ENCODE measurements around the gene TMEM116.
"Not testable (repeated sequence)": the region's sequence is repeated elsewhere in the genome, so short reads cannot be mapped to it uniquely, and the experiment has no call there.

TMEM116 gene

GRCh38 chr12:112018571-112019237 is 5.7 kb upstream of the TMEM116 start:
- Mint-ChIP-seq H3K27me3 (no peaks in the 10 kb centered on the region), H3K9me3 (peaks cover 6% of the 10 kb centered on the region), H3K36me3 (ENCODE audit: low read depth) (peaks cover 94% of the 10 kb centered on the region), H3K4me1 (ENCODE audit: low read depth) (peaks cover 69% of the 10 kb centered on the region), H3K27ac (peak overlapping the region; percentile 83), H3K4me3 (no peak overlapping the region)
- no peak for DNase-seq

DNA sequence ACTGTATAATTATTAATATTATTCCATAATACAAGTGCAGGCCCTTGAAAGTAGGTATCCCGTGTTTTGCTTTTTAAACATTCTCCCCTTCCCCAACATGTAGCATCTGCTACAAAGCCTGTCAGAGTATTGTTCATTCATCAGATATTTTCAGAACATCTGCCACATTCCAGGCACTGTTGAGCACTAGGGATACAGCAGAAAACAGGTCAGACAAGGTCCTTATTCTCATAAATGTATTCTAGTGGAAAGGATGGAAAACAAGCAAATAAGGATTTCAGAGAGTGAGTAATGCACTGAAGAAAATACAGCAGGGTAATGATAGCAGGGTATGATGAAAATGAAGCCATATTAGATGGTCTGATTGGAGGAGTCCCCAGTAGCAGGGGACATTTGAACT is 4.1 kb upstream of the TMEM116 start:
- Mint-ChIP-seq H3K27ac (peak overlapping the region; percentile 65), H3K4me3 (no peak overlapping the region), H3K4me1 (ENCODE audit: low read depth) (peaks cover 55% of the 10 kb centered on the region), H3K36me3 (ENCODE audit: low read depth) (peaks cover 88% of the 10 kb centered on the region), H3K9me3 (peaks cover 6% of the 10 kb centered on the region), H3K27me3 (no peaks in the 10 kb centered on the region)
- DNase-seq, result no peak

- DNase-seq, result no peak
- Mint-ChIP-seq H3K27ac (peak overlapping the region; percentile 88), H3K9me3 (peaks cover 6% of the 10 kb centered on the region), H3K4me1 (ENCODE audit: low read depth) (peaks cover 64% of the 10 kb centered on the region), H3K27me3 (no peaks in the 10 kb centered on the region), H3K36me3 (ENCODE audit: low read depth) (peaks cover 90% of the 10 kb centered on the region), H3K4me3 (peak overlapping the region; percentile 89)
Observed at GRCh38 chr12:112015938-112016337, 3.0 kb upstream of the TMEM116 start.

DNA sequence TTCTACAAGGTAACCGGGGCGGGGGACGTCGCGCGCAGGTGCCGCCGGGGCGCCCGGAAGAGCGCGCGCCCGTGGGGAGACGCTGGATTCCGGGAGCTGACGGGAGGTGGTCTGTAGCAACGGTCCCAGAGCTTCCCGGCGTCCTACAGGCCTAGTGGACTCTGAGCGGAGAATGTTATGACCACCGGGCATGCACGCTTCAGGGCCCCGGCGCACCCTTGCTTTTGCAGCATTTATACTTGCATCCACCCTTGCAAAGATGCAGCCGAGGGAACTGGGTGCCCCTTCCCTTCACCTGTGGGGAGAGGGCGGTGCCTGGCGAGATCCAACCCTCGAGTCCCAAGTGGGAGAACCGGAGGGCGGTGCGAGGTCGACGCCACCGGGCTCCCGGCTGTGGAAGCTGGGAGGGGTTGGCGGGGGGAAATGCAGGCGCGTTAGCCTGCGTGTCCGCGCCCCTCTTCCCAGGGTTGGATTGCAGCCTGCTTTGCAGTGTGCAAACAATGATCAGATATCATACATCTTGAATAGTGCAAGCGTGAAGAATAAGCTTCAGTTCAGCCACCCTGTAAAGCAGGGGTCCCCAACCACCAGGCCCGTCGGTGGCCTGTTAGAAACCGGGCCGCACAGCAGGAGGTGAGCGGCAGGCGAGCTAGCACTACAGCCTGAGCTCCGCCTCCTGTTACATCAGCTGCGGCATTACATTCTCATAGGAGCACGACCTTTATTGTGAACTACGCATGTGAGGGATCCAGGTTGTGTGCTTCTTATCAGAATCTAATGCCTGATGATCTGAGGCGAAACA is 837 bp upstream of the TMEM116 start:
- Mint-ChIP-seq H3K9me3 (peaks cover 6% of the 10 kb centered on the region), H3K27me3 (no peaks in the 10 kb centered on the region), H3K4me1 (ENCODE audit: low read depth) (peaks cover 61% of the 10 kb centered on the region), H3K27ac (peak overlapping the region; percentile 97), H3K36me3 (ENCODE audit: low read depth) (peaks cover 78% of the 10 kb centered on the region), H3K4me3 (peak overlapping the region; percentile 89)
- peak; percentile 78 for DNase-seq

GRCh38 chr12:112011685-112012084 is 1.3 kb downstream of the TMEM116 start:
- H3K4me1 Mint-ChIP-seq (ENCODE audit: low read depth), result peaks cover 53% of the 10 kb centered on the region
- peak overlapping the region; percentile 89 for H3K4me3 Mint-ChIP-seq
- DNase-seq, result no peak
- H3K27ac Mint-ChIP-seq, result peak overlapping the region; percentile 97
- H3K36me3 Mint-ChIP-seq (ENCODE audit: low read depth), result peaks cover 58% of the 10 kb centered on the region
- H3K9me3 Mint-ChIP-seq, result peaks cover 6% of the 10 kb centered on the region
- H3K27me3 Mint-ChIP-seq, result no peaks in the 10 kb centered on the region

DNA sequence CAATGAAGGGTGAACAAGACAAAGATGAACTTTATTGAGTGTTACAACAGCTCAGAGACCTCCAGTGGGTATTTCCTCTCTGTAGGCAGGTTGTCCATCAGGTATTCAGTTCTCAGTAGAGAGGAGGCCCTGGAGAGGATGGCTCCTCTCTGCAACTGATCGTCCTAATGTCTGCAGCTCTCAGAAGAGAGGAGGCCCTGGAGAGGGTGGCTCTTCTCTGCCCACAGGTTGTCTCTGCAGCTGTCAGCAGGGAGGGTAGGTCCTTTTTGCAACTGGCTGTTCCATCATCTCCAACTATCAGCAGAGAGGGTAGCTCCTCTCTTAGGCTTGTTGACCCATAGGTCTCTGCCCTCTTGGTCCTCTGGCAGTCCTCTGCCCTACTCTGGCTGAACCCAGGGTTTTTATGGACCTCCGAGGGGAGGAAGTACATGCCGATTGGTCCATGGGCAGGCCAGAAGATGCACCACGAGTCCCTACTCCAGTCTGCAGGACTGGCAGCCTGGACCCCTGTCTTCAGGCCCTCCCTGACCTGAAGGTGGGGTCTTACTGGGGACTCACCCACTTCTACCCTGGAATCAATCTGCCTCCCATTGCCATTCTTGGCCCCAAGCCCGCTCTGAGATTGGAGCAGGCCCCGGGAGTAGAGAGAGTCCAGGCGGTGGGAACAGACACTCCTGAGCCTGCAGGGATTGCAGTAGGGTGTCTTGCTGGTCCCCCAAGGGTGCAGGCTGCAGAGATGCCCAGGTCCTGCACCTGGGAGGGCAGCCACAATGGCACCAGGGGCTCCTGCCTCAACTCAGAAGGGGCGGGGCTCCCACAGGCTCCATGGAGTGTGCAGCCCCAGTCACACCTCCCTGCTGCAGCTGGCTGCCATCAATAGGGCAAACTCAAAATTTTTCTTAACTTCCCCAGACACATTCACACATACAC is 2.3 kb downstream of the TMEM116 start:
- no peak for DNase-seq
- Mint-ChIP-seq H3K36me3 (ENCODE audit: low read depth) (peaks cover 47% of the 10 kb centered on the region), H3K4me3 (peak overlapping the region; percentile 89), H3K4me1 (ENCODE audit: low read depth) (peaks cover 54% of the 10 kb centered on the region), H3K9me3 (peaks cover under 1% of the 10 kb centered on the region), H3K27me3 (no peaks in the 10 kb centered on the region), H3K27ac (peak overlapping the region; percentile 97)

DNA sequence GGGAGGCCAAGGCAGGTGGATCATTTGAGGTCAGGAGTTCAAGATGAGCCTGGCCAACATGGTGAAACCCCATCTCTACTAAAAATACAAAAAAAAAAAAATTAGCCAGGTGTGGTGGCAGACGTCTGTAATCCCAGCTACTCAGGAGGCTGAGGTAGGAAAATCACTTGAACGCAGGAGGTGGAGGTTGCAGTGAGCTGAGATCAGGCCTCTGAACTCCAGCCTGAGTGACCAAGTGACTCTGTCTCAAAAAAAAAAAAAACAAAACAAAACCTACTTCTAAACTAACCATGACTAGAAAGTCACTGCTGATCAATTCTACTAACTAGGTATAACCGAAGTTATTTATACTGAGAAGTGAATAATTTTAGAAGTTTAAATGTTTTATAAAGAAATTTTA is 3.4 kb downstream of the TMEM116 start:
- H3K27ac Mint-ChIP-seq, H3K4me3 Mint-ChIP-seq, H3K9me3 Mint-ChIP-seq, H3K27me3 Mint-ChIP-seq, DNase-seq: not testable (repeated sequence)
- Mint-ChIP-seq H3K36me3 (ENCODE audit: low read depth) (peaks cover 37% of the 10 kb centered on the region), H3K4me1 (ENCODE audit: low read depth) (peaks cover 55% of the 10 kb centered on the region)

- Mint-ChIP-seq H3K27me3 (no peaks in the 10 kb centered on the region), H3K4me3 (no peak overlapping the region), H3K27ac (peak overlapping the region; percentile 44), H3K4me1 (ENCODE audit: low read depth) (peaks cover 50% of the 10 kb centered on the region), H3K9me3 (no peaks in the 10 kb centered on the region), H3K36me3 (ENCODE audit: low read depth) (peaks cover 30% of the 10 kb centered on the region)
- no peak for DNase-seq
Observed at GRCh38 chr12:112008918-112009317, 4.0 kb downstream of the TMEM116 start.

DNA sequence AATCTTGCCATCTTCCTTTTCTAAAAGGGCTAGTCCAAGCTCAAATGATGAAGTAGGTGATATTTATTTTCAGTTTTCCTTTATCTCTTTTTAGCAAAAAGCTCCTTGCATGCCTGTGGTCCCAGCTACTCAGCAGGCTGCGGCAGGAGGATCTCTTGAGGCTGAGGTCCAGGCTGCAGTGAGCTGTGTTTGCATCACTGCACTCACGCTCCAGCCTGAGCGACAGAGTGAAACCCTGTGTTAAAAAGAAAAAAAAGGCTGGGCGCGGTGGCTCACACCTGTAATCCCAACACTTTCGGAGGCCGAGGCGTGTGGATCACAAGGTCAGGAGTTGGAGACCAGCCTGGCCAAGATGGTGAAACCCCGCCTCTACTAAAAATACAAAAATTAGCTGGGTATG is 5.0 kb downstream of the TMEM116 start:
- Mint-ChIP-seq H3K9me3 (no peaks in the 10 kb centered on the region), H3K27me3 (no peaks in the 10 kb centered on the region), H3K4me1 (ENCODE audit: low read depth) (peaks cover 52% of the 10 kb centered on the region)

GRCh38 chr12:112005419-112006395 is 7.3 kb downstream of the TMEM116 start:
- H3K4me3 Mint-ChIP-seq, result no peak overlapping the region
- no peaks in the 10 kb centered on the region for H3K27me3 Mint-ChIP-seq
- H3K27ac Mint-ChIP-seq, result peak overlapping the region; percentile 20
- H3K36me3 Mint-ChIP-seq (ENCODE audit: low read depth), result peaks cover 19% of the 10 kb centered on the region
- DNase-seq, result no peak
- no peaks in the 10 kb centered on the region for H3K9me3 Mint-ChIP-seq
- peaks cover 59% of the 10 kb centered on the region for H3K4me1 Mint-ChIP-seq (ENCODE audit: low read depth)

More for the DNA sequence above, 5.0 kb downstream of the TMEM116 start:
- Mint-ChIP-seq H3K27ac (peak overlapping the region; percentile 37), H3K4me3 (no peak overlapping the region), H3K36me3 (ENCODE audit: low read depth) (peaks cover 34% of the 10 kb centered on the region)
- no peak for DNase-seq

GRCh38 chr12:112004041-112004440 is 8.9 kb downstream of the TMEM116 start:
- H3K4me1 Mint-ChIP-seq (ENCODE audit: low read depth), result peaks cover 63% of the 10 kb centered on the region
- no peaks in the 10 kb centered on the region for H3K9me3 Mint-ChIP-seq
- H3K4me3 Mint-ChIP-seq, result no peak overlapping the region
- H3K27ac Mint-ChIP-seq, result no peak overlapping the region
- no peaks in the 10 kb centered on the region for H3K27me3 Mint-ChIP-seq
- DNase-seq, result no peak
- peaks cover 11% of the 10 kb centered on the region for H3K36me3 Mint-ChIP-seq (ENCODE audit: low read depth)

DNA sequence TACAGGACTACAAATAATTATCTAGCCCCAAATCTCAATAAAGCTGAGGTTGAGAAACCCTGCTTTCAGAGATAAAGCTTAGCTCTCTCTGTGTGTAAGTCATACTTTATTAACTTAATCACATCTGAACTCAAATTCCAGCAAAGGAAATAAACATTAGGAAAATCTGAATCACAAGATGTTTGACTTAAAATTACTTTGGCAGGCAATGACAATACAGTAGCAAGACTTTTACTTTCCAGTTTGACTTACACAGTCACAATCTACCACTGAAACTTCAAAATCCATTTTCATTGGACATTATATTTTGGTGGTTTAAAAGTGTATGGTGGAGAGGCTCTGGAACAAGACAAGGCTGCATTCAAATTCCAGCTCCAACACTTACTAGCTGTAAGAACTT is 11.4 kb downstream of the TMEM116 start:
- H3K27me3 Mint-ChIP-seq, result no peaks in the 10 kb centered on the region
- H3K36me3 Mint-ChIP-seq (ENCODE audit: low read depth), result peaks cover 10% of the 10 kb centered on the region
- peak overlapping the region; percentile 50 for H3K4me3 Mint-ChIP-seq
- no peak for DNase-seq
- peak overlapping the region; percentile 83 for H3K27ac Mint-ChIP-seq
- H3K4me1 Mint-ChIP-seq (ENCODE audit: low read depth), result peaks cover 72% of the 10 kb centered on the region
- no peaks in the 10 kb centered on the region for H3K9me3 Mint-ChIP-seq

DNA sequence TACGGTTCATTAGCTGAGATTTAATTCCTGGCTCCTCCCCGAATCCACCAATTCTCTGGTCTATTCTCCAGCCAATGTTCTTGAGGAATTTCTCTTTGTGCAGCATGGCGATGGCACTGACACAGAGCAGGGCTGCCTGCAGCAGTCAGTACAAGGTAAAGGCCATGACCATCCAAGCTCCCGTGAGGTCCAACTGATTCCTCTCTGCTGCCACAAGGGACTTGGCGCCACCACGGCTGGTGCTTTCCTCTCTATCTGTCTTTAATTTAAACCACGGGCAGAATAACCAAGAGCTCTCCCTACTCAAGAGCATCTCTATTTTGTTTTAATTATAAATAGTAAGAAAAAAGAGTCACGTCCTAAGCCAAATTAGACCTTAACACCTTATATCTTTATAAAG is 12.1 kb downstream of the TMEM116 start:
- H3K27ac Mint-ChIP-seq, result peak overlapping the region; percentile 83
- H3K9me3 Mint-ChIP-seq, result no peaks in the 10 kb centered on the region
- H3K4me3 Mint-ChIP-seq, result peak overlapping the region; percentile 50
- DNase-seq, result no peak
- H3K4me1 Mint-ChIP-seq (ENCODE audit: low read depth), result peaks cover 71% of the 10 kb centered on the region
- peaks cover 10% of the 10 kb centered on the region for H3K36me3 Mint-ChIP-seq (ENCODE audit: low read depth)
- no peaks in the 10 kb centered on the region for H3K27me3 Mint-ChIP-seq
